Activated naive CD4-positive, alpha-beta T cell treated with Interleukin-2 at 50 U/mL for 16 hours (primary cell): ENCODE data around the gene AMH.

ENCODE experiments used
- DNase-seq: peaks from one replicate; pipeline ENCODE4 v3.0.0-alpha.2; 2020

AMH gene

DNA sequence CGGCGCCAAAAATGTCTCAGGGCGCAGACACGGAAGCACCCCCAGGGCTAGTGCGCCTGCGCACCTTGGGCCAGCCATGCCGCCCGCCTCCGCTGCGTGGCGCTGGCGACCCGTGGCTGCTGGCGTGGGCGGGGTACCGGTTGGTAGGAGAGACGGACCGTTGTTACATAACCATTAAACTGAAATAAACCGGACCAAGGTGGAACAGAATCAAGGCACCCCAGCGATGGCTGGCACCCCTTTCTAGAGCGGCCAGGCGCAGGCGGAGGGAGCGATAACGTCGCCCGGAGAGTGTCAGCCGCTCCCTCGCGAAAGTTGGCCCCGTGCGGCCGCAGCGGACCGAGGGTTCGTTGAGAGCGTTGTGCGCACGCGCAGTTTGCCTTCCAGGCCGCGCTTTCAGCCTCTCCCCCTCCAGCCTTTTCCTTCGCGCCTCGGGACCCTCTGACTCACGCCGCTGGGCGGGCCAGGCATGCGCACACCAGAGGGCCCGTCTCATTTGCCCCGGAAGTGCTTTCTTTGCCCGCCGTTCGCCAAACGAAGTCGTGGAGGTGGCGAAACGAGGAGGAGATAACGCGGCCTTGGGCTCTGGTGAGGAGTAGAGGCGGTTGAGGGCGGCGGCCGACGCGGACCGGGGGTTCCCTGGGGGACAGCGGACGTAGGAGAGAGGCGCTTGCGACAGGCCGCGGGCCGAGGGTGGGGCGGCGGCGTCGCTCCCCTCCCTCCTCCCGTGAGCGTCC is 12.6 kb upstream of the AMH start, which contains the start of the genes PLEKHJ1 and SF3A2:
TSS of gene PLEKHJ1 (minus strand) at position 16 of the 737 bp plus-strand sequence. CDS start 81 bp downstream, outside the sequence.
TSS of gene SF3A2 (plus strand) at position 511 of the 737 bp plus-strand sequence. CDS start 6,595 bp downstream, outside the sequence.
- peak; percentile 98 for DNase-seq

DNA sequence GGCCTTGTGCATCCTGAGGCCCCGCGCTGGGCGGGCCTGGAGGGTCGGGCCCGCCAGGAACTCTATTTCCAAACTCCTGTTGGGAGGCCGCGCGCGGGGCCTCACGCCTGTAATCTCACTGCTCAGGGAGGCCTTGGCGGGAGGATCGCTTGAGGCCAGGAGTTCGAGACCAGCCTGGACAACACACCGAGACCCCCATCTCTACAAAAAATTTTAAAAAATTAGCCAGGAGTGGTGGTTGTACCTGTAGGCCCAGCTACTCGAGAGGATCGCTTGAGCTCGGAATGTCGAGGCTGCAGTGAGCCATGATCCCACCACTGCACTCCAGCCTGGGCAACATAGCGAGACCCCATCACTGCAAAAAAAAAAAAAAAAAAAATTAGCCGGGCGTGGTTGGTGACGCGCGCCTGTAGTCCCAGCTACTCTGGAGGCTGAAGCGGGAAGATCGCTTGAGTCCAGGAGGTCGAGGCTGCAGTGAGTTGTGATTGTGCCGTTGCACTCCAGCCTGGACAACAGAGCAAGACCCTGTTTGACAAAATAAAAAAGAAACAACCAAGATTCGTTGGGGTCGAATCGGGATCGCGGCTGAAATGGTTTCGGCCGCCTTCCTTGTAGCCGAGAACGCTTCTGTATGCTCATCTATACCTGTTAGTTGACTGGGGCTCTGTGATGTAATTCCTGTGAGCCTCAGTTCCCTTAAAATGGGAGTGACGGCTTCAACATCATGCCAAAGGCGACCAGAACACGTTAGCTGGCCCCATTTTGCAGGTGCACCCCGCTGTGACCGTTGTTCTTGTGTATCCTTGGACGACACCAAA is 11.9 kb upstream of the AMH start:
- no peak for DNase-seq

DNA sequence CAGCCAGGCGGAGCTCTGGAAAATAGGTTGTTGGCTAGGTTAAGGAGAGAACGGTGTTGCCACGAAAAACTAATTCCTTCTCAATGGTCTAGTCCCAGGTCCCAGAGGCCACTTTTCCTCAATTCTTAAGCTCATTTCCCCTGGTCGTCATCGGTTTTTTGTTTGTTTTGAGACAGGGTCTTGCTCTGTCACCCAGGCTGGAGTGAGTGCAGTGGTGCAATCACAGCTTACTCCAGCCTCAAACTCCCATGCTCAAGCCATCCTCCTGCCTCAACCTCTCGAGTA is 11.3 kb upstream of the AMH start:
- DNase-seq = no peak

DNA sequence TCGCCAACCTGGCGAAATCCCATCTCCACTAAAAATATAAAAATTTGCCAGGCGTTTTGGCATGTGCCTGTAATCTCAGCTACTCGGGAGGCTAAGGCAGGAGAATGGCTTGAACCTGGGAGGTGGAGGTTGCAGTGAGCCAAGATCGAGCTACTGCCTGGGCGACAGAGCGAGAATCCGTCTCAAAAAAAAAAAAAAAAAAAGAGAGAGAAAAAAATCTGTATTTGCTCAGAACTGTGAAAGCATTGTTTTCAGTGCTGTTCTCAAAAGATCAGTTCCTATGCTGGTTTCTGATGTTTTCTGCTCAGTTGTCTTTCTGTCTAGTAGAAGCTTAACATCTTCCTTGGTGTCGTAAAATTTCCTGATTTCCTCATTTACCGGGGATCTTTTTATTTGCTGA is 9.9 kb upstream of the AMH start:
- no peak for DNase-seq

DNA sequence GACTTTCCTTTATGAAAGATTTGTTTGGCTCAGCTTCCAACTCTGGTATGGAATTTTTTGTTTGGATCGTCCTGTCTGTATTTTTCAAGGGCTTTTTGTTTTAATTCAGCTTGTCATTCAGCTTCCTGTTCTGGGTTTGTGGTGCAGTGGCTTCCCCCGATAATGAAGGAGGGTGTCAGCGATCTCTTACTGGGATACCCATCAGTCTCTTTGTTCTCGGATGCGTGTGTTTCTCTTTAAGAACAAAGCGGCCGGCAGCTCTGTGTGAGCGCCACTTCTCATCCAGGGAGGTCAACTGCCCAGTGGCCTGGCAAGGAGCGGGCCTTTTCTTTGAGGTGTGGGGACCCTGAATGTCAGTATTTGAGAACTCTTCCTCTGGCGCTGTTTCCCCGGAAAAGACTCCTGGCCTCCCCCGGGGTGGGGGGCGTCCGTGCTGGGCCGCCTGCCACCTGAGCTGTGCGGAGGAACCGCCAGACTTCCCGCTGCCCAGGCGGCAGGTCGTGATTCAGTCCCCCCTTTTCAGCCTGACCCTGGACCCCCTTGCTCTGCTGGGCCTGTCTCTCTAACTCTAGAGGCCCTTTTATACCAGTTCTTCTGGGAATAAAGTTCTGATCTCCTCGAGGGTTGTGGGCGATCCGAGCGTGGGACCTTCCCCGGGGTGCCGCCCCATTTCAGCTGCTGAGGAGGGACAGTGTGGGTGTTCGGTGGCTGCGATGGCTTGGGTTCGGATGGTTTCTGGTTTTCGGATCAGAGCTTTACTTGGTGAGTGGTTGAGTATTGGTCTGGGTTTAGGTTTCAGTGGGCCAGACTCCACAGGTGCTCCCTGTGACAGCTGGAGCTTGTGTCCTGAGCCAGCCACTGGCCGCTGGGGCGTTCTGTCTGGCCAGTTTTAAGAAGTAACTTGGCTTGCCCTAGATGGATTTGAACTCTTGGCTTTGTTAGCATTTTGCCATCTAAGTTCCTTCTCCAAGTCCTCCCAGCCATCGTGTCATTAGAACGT is 9.1 kb upstream of the AMH start:
- DNase-seq = no peak

DNA sequence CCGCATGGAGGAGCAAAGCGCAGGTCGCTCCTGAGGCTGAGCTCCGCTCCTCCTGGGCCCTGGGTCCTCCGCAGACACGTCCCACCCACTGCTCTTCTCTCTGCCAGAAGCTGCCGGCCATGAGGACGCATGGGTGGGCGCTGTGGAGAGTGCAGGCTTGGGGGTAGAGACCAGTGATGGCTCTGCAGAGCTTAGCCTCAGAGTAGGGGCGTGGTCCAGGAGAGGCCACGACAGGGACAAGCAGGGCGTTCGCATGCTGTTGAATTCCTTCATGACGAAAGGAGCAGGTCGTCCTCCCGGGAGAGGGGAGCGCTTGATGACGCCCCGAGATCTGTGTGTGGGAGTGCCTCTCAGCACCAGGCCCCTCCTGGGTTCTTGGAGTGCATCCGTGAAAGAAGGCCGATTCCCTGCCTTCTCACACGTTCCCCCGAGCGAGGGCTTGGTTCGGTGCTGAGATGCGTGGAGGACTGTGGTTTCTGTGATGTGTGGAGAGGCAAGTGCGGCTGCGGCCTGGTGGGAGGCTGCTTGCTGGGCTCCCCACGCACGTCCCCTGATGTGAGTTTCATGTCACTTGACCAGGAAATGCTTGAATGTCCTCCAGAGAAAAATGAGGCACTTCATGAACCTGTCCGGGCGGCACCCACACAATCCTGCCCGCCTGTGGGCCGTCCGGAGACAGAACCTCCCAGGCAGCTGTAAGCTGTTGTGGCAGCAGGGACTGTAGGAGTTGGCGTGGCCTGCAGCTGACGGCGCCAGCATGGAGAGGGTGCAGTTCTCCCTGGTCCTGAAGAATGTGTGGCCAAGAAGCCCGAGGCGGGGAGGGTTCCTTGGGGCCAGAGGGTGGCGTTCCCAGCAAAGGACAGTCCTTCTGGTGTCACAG is 8.0 kb upstream of the AMH start:
- no peak for DNase-seq

DNA sequence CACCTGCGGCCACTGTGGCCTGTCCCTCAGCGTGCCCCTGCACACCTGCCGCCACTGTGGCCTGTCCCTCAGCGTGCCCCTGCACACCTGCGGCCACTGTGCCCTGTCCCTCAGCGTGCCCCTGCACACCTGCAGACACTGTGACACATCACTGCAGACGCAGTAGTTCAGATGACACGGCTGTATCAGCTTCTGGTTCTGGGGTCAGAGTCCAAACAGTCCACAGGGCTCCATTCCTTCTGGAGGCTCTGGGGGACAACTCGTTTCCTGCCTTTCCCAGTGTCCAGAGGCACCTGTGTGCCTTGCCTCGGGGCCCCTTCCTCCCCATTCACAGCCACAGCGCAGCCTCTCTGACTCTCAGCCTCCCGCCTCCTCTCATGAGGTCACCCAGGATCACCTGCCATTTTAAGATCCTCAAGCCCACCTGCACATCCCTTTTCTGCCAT is 7.0 kb upstream of the AMH start:
- no peak for DNase-seq

DNA sequence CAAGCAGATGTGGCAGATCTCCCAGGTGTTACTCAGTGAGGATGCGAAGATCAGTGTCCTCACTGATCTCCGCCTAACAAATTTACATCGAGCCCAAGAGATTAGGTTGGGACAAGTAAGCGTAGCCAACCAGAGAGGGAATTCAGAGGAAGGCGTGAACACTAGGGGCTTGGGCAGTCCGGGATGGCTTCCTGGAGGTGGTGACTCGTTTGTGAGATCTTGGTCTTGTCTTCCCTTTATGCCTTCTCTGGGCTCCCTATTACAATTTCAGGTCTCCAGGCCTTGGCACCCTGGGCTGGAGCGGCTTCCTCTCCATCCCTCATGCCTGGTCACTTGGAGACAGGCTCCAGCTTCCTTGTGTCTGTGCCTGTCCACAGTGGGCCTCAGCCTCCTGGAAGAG is 6.3 kb upstream of the AMH start:
- no peak for DNase-seq

DNA sequence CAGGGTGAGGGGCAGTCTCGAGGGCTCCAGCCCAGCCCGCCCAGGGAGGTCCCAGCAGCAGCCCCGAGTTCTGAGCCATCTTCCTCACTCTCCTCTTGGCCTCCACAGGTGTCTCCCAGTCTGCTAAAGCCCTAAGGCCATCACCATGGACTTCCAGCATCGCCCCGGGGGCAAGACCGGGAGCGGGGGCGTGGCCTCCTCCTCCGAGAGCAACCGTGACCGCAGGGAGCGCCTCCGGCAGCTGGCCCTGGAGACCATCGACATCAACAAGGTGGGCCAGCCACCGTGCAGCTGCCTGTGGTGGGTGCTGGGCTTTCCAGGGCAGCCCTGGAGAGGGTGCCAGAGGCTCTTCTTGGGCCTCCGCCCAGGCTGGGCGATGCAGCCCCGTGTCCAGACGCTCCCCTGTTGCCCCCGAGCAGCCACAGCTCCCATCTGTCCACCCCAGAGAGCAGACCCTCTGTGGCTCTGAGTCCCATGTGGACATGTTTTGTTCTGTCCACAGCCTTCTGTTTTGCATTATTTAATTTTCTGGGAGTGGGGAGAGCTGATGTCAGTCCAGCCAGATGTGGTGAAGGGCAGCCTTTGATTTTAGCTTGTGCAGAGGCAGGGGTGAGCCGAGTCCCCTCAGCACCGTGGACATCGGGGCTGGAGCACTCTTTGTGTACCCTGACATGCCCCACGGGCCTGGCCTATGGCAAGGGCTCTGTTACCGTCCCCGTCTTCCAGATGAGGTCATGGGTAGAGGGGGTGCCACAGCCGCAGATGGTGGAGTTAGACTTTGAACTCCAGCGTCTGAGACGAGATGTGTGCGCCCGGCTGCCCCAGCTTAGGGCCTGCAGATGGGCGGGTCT is 5.6 kb upstream of the AMH start:
- no peak for DNase-seq

DNA sequence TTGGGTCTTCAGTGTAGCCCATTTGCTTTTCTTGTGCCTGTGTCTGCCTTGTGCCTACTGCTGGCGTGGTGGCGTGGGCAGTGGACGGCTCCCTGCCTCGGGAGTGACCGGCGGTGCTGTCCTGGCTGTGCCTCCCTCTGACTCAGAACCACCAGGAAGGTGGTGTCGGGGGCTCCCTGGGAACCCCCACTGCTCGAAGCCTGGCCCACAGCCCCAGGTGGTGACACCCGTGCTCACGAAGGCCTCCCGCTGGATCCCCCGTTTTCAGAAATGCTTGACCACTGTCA is 5.1 kb upstream of the AMH start:
- DNase-seq = no peak

DNA sequence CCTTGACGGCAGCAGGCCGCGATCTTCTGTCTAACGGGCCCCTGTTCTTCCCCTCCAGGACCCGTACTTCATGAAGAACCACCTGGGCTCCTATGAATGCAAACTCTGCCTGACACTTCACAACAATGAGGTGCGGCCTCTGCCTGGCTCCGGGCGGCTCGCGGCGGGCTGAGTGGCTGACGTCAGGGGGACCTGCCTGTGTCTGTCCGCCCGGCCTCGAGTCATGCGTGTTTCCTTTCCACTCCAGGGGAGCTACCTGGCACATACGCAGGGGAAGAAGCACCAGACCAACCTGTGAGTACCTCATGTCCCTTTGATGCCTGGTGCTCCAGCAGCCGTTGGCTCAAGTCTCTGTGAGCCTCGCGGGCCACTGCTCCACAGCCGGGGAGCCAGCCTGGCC is 4.6 kb upstream of the AMH start:
- no peak for DNase-seq

DNA sequence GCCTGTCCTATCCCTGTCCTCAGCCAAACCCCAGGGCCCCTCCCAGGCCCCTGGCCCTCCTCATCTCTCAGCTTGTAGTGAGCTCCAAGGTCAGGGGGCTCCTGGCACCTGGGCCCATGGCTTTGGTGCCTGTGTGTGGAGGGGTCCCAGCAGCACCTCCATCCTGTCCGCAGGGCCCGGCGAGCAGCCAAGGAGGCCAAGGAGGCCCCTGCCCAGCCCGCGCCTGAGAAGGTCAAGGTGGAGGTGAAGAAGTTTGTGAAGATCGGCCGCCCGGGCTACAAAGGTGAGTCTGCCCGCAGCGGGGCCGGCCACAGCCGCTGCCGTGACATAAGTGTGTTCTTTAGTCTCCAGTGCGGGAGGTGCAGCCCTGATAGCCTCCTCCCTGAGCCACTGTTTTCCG is 3.9 kb upstream of the AMH start:
- DNase-seq = no peak

DNA sequence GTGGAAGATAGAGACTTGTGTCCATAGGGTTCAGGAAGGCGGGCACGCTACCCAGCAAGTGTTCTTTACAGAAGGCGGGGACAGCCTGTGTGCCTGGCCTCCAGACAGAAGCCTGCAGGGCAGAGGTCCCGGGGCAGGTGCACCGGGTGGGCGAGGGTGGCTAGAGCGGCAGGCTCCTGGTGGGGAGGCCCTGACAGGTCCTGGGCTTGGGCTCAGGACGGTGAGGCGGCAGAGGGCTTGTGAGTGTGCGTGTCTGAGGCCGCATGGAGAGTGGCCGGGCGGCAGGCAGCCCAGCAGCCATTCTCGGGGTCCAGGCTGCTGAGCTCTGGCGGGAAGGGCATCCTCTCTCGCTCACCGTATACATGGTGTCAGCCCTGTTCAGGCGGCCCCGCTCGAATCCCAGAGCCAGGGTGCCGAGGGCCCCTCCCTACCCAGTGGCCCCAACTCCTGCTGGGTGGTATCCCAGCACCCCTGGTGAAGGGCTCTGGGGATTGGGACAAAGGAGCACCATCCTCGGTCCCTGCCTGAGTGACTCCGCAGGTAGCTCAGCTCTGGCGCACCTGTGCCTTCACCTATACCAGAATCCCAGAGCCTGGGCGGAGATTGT is 3.0 kb upstream of the AMH start:
- DNase-seq = no peak

DNA sequence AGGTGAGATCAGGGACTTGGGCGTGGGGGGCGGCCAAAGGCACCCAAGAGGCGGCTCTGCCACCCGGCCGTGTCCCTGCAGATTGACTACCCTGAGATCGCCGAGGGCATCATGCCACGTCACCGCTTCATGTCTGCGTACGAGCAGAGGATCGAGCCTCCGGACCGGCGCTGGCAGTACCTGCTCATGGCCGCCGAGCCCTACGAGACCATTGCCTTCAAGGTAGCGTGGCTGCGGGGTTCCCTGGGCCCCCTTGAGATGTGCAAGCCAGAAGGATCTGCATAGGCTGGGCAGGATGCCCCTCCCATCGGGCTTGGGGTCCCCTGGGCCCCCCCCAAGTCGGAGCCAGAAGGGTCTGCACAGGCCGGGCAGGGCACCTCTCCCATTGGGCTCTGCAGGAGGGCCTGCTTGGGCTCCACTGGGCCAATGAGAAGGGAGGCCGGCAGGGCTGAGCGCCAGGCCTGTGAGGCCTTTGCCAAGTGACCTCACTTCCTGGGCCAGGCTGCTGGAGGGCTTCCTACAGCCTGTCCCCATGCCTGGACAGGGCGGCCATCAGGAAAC is 2.2 kb upstream of the AMH start:
- no peak for DNase-seq

DNA sequence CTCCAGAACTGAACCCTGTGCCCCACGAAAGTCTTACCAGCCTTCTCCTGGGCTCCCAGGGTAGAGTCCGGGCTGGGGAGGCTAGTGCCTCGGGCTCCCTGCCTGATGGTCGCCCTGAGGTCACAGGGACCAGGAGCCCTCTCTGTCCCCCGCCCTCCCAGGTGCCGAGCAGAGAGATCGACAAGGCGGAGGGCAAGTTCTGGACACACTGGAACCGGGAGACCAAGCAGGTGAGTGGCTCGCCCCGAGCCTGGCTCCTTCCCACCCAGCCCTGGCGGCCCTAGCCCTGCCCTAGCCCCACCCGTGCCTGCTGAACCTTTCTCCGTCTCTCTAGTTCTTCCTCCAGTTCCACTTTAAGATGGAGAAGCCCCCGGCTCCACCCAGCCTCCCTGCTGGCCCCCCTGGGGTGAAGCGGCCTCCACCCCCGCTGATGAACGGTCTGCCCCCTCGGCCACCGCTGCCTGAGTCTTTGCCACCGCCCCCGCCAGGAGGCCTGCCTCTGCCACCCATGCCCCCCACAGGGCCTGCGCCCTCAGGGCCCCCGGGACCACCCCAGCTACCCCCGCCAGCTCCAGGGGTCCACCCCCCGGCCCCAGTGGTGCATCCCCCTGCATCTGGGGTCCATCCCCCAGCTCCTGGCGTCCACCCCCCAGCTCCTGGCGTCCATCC is 1.6 kb upstream of the AMH start:
- DNase-seq = no peak

DNA sequence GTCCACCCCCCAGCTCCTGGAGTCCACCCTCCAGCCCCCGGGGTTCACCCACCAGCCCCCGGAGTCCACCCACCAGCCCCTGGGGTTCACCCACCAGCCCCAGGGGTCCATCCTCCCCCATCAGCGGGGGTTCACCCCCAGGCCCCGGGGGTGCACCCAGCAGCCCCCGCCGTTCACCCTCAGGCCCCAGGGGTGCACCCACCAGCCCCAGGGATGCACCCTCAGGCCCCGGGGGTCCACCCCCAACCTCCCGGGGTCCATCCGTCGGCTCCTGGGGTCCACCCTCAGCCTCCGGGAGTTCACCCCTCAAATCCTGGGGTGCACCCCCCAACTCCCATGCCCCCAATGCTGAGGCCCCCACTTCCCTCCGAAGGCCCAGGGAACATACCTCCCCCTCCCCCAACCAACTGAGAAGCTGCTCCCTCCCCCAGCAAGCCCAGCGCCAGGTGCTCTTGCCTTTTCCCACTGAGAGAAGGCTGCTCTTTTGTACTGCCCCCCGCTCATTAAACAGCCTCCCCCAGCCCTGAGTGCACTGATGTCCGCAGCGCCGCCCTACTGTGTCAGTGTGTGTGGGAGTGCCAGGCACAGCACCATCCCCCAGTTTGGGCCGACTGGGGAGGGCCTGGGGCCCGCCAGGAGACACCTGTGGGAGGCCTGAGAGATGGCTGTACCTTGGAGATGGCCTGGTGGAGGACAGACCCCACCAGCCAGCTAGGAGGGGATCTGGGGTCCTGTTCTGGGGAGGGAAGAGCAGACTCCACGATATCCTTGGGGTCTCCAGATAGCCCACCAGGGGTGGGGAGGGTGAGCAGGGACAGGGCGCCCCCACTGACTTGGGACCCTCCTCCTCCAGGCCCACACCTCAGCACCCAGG is 750 bp upstream of the AMH start:
- no peak for DNase-seq

DNA sequence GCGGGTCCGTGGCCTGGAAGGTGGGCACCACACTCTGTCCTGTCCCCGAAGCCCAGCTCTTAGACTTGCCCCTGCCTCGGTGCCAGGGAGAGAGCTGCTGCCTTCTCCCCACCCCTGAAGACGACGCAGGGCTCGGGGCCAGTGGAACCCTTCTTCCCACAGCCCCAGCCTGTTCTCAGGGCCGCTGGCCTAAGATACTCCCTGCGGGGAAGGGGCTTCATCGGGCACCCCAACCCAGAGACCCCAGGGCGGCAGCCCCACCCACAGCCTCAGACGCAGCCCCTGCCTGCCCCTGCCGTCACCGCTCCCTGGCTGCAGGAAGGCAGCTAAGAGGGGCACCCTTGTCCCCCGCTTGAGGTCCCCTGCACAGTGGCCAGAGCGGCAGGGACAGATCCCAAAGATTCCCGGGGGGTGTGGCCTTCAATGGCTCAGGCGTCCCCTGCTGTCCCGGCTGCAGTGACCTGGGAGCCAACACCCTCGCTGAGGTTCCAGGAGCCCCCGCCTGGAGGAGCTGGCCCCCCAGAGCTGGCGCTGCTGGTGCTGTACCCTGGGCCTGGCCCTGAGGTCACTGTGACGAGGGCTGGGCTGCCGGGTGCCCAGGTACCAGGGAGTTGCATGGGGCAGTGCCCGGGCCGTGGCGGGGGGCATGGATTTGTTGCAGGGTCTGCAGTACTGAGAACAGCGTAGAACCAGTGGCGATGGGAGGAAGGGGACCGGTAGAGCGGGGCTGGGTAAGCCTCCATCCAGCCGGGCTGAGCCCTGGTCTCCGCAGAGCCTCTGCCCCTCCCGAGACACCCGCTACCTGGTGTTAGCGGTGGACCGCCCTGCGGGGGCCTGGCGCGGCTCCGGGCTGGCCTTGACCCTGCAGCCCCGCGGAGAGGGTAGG is 1.0 kb downstream of the AMH start:
- DNase-seq = no peak

DNA sequence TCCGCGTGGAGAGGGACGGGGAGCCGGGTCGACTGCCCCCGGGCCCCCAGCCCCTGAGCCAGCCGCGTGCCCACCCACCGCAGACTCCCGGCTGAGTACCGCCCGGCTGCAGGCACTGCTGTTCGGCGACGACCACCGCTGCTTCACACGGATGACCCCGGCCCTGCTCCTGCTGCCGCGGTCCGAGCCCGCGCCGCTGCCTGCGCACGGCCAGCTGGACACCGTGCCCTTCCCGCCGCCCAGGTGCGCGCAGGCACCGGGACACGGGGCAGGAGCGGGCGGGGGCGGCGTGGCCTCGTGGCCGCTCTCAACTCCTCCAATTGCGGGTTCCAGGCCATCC is 1.6 kb downstream of the AMH start:
- no peak for DNase-seq
